ENCODE data around the gene DLGAP4. TPM values are rescaled to one million over a fixed set of nuclear protein-coding genes. Genes with fewer than 3 reads are reported as not detected.

Gene DLGAP4
- total RNA-seq, 1 donor from 2014 or later: 199 TPM

DNA sequence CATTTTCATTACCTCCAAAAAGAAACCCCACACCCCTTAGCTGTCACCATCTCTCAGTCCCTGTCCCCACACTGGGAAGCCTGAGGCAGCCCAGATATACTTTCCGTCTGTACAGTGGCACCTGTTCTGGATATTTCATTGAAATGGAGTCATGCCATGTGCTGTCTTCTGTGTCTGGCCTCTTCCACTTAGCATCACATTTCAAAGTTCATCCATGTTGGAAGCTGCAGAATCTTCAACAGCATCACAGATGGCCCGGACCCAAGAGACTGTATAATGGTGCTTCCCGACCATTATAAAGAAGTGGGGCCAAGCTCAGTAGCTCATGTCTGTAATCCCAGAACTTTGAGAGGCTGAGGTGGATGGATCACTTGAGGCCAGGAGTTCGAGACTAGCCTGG is 58.4 kb downstream of the DLGAP4 start:
- TF ChIP-seq, protein P1, sequence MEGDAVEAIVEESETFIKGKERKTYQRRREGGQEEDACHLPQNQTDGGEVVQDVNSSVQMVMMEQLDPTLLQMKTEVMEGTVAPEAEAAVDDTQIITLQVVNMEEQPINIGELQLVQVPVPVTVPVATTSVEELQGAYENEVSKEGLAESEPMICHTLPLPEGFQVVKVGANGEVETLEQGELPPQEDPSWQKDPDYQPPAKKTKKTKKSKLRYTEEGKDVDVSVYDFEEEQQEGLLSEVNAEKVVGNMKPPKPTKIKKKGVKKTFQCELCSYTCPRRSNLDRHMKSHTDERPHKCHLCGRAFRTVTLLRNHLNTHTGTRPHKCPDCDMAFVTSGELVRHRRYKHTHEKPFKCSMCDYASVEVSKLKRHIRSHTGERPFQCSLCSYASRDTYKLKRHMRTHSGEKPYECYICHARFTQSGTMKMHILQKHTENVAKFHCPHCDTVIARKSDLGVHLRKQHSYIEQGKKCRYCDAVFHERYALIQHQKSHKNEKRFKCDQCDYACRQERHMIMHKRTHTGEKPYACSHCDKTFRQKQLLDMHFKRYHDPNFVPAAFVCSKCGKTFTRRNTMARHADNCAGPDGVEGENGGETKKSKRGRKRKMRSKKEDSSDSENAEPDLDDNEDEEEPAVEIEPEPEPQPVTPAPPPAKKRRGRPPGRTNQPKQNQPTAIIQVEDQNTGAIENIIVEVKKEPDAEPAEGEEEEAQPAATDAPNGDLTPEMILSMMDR (IDR thresholded peaks at IDR 0.05; ENCODE audit: partially characterized antibody, unreplicated experiment): no peak
- H3K27me3 Mint-ChIP-seq (ENCODE audit: unreplicated experiment): peaks cover 10% of the 10 kb centered on the region

DNA sequence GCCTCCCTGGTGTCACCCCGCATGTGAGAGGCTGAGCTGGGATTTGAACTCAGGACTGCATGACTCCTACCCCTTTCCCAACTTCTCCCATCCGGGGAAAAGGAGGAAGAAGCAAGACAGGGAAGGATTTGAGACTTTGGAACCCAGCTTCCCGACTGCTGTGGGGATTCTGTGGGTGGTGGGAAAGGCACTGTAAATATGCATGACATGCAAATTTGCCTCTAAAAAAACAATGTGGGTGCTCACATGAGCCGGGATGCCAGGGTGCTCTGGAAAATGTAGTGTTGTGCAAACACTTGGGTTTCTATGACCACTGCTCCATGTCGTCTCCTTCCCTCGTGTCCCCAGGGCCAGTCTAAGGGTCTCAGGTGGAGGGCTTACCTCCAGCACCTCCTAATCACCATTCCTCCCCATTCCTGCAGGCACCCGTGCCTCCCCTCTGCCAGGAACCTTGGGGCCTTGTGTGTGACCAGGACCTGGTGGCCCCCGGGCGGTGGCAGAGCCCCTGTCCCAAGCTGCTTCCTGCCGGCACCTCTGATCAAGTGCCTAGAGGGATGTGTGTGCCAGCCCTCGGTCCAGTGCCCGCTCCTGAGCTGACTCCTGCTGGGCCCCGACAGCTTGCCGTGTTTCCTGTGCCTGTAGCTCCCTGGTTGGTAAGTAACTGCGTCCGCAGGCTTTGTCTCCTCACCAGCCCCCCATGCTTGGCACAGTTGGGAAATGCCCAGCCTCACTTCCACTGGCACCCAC is 60.7 kb downstream of the DLGAP4 start:
- Mint-ChIP-seq H3K4me1 (ENCODE audit: low read depth, unreplicated experiment) (peaks cover 7% of the 10 kb centered on the region), H3K9me3 (ENCODE audit: unreplicated experiment) (peaks cover 8% of the 10 kb centered on the region), H3K27ac (ENCODE audit: unreplicated experiment) (no peak overlapping the region), H3K27me3 (ENCODE audit: unreplicated experiment) (peaks cover 10% of the 10 kb centered on the region), H3K36me3 (ENCODE audit: unreplicated experiment) (no peaks in the 10 kb centered on the region), H3K4me3 (ENCODE audit: unreplicated experiment) (no peak overlapping the region)
- TF ChIP-seq, protein P1 (IDR thresholded peaks at IDR 0.05; ENCODE audit: partially characterized antibody, unreplicated experiment): no peak
- DNase-seq: no peak

More for the DNA sequence above, 58.4 kb downstream of the DLGAP4 start:
- no peaks in the 10 kb centered on the region for H3K36me3 Mint-ChIP-seq (ENCODE audit: unreplicated experiment)
- H3K4me1 Mint-ChIP-seq (ENCODE audit: low read depth, unreplicated experiment): peaks cover 7% of the 10 kb centered on the region
- H3K4me3 Mint-ChIP-seq (ENCODE audit: unreplicated experiment): no peak overlapping the region
- H3K27ac Mint-ChIP-seq (ENCODE audit: unreplicated experiment): no peak overlapping the region
- peaks cover 8% of the 10 kb centered on the region for H3K9me3 Mint-ChIP-seq (ENCODE audit: unreplicated experiment)
- no peak for DNase-seq

DNA sequence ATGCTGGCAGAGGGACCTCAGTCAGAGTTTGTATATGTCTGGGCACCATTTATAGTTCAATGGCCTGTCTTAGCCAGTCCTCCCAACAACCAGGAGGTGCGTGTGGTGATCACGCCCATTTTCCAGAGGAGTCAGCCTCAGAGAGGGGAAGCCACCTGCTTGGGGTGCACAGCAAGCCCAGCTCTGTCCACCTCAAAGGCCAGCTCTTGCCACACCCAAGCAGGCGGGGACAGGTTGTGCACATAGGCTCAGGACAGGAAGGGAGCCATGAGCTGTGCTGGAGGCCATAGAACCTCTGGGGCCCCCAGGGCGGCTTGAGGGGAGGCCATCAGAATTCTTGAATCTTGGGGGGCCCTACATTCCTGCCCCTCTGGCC is 61.2 kb downstream of the DLGAP4 start:
- no peak for DNase-seq
- Mint-ChIP-seq H3K27ac (ENCODE audit: unreplicated experiment) (no peak overlapping the region), H3K4me3 (ENCODE audit: unreplicated experiment) (no peak overlapping the region), H3K27me3 (ENCODE audit: unreplicated experiment) (peaks cover 6% of the 10 kb centered on the region), H3K9me3 (ENCODE audit: unreplicated experiment) (peaks cover 5% of the 10 kb centered on the region), H3K36me3 (ENCODE audit: unreplicated experiment) (no peaks in the 10 kb centered on the region), H3K4me1 (ENCODE audit: low read depth, unreplicated experiment) (peaks cover 4% of the 10 kb centered on the region)
- TF ChIP-seq, protein P1 (IDR thresholded peaks at IDR 0.05; ENCODE audit: partially characterized antibody, unreplicated experiment): no peak

DNA sequence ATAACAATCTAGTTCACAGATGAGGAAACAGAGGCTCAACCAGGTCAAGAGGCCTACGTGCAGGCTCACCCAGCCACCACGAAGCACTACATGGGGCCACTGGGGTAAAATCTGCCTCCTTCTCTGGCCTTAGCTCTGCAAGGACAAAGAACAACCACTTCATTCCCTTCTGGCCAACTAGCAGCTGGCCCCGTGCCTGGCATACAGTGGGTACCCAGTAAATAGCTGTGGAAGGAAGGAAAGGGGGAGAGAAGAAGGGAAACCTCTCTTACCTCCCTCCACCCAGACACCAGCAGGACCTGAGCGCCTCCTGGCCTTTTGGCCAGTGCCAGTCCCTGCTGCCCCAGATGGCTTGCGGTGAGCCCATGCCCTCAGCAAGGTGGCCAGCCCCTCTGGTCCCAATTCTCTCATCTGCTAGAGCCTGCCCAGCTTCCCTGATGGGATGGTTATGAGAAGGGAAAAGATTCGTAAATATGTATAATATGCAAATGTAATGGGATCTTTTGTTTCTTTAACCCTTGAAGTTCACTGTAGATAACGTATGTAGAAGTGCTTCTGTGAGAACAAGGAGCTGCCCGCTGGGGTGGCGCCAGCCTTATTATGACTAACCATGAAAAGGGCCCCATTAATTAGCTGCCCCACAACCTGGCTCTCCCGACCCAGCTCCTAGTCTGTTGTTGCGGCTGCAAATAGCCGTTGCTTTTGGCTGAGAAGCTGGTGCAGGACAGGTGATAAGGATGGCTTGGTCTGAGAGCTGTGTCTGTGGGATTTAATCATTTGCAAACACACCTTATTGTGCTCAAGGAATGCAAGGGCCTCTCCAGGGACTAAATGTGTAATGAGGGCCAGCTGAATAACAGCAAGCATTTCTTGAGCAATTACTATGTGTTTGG is 62.0 kb downstream of the DLGAP4 start:
- Mint-ChIP-seq H3K9me3 (ENCODE audit: unreplicated experiment) (peaks cover 5% of the 10 kb centered on the region), H3K36me3 (ENCODE audit: unreplicated experiment) (no peaks in the 10 kb centered on the region), H3K4me3 (ENCODE audit: unreplicated experiment) (no peak overlapping the region), H3K4me1 (ENCODE audit: low read depth, unreplicated experiment) (no peaks in the 10 kb centered on the region), H3K27ac (ENCODE audit: unreplicated experiment) (no peak overlapping the region), H3K27me3 (ENCODE audit: unreplicated experiment) (peaks cover 6% of the 10 kb centered on the region)
- TF ChIP-seq, protein P1 (IDR thresholded peaks at IDR 0.05; ENCODE audit: partially characterized antibody, unreplicated experiment): no peak
- DNase-seq: no peak
